ENCODE data around the gene IGF1.

GRCh38 chr12:102394200-102394599 is 86.2 kb downstream of the IGF1 start:
- TF ChIP-seq, protein P1, sequence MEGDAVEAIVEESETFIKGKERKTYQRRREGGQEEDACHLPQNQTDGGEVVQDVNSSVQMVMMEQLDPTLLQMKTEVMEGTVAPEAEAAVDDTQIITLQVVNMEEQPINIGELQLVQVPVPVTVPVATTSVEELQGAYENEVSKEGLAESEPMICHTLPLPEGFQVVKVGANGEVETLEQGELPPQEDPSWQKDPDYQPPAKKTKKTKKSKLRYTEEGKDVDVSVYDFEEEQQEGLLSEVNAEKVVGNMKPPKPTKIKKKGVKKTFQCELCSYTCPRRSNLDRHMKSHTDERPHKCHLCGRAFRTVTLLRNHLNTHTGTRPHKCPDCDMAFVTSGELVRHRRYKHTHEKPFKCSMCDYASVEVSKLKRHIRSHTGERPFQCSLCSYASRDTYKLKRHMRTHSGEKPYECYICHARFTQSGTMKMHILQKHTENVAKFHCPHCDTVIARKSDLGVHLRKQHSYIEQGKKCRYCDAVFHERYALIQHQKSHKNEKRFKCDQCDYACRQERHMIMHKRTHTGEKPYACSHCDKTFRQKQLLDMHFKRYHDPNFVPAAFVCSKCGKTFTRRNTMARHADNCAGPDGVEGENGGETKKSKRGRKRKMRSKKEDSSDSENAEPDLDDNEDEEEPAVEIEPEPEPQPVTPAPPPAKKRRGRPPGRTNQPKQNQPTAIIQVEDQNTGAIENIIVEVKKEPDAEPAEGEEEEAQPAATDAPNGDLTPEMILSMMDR (IDR thresholded peaks at IDR 0.05; ENCODE audit: low read length), result no peak
- TF ChIP-seq EZH2 (optimal IDR thresholded peaks at IDR 0.05; ENCODE audit: low read depth, low read length), result no peak

All from MM.1S (cell line).